ENCODE measurements around the gene HIC1. TPM values are rescaled to one million over a fixed set of nuclear protein-coding genes. Genes with fewer than 3 reads are reported as not detected.
A peak's percentile ranks its signal among the peaks of the same experiment; 100 is the strongest.

Gene HIC1
- total RNA-seq, 2 experiments from 2014 or later: 13.6 to 16.5 TPM

- no peak for ATAC-seq
- POLR2A ChIA-PET: no interaction called here
- DNase-seq: no peak
- H3K36me3 Mint-ChIP-seq (ENCODE audit: low read depth): no peaks in the 10 kb centered on the region
- CTCF ChIA-PET: interaction anchor here (0.7 kb wide), 1 partner anchor 987 kb away, joined by 3 read pairs; no protein-coding TSS in a partner anchor
- peaks cover 3% of the 10 kb centered on the region for H3K4me1 Mint-ChIP-seq
- peaks cover 6% of the 10 kb centered on the region for H3K27me3 Mint-ChIP-seq
- no peak overlapping the region for H3K27ac Mint-ChIP-seq
- no peaks in the 10 kb centered on the region for H3K9me3 Mint-ChIP-seq (ENCODE audit: low read depth)
- intact Hi-C loops (cut with DNase I, micrococcal nuclease): no loop called here
- H3K4me3 Mint-ChIP-seq: no peak overlapping the region
These were observed 36.0 kb upstream of the HIC1 start for GRCh38 chr17:2018716-2019510.

DNA sequence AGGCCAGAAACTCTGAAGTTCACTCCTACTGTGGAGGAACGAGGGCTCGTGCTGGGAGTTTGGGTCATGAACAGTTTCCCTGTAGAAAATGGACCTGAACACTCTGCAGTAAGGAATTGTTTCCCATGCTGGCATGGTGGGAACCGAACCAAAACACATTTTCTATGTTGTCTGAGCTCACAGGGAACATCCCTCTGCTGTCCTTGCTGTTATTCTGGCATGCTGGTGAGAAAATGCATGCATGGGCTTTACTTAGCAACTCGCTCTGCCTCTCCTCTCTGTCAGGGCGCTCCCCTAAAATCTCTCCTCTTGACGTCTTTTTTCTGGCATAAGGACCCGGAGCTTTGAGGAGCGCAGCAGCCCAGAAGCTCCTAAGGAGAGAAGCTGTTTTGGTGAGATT is 35.2 kb upstream of the HIC1 start:
- Mint-ChIP-seq H3K36me3 (ENCODE audit: low read depth) (no peaks in the 10 kb centered on the region), H3K27ac (no peak overlapping the region), H3K27me3 (peaks cover 7% of the 10 kb centered on the region), H3K4me1 (peaks cover 6% of the 10 kb centered on the region), H3K9me3 (ENCODE audit: low read depth) (no peaks in the 10 kb centered on the region), H3K4me3 (no peak overlapping the region)
- CTCF ChIA-PET: interaction anchor here (0.6 kb wide), 1 partner anchor 57 kb away, joined by 3 read pairs; no protein-coding TSS in a partner anchor
- POLR2A ChIA-PET: no interaction called here
- ATAC-seq (no peak), DNase-seq (no peak)
- intact Hi-C loops (cut with DNase I, micrococcal nuclease): no loop called here

GRCh38 chr17:2020721-2021120 is 34.2 kb upstream of the HIC1 start:
- POLR2A ChIA-PET: no interaction called here
- Mint-ChIP-seq H3K27ac (no peak overlapping the region), H3K4me3 (no peak overlapping the region), H3K9me3 (ENCODE audit: low read depth) (no peaks in the 10 kb centered on the region), H3K27me3 (peaks cover 5% of the 10 kb centered on the region), H3K36me3 (ENCODE audit: low read depth) (no peaks in the 10 kb centered on the region), H3K4me1 (peaks cover 7% of the 10 kb centered on the region)
- CTCF ChIA-PET: no interaction called here
- DNase-seq: no peak
- intact Hi-C loops (cut with DNase I, micrococcal nuclease): no loop called here
- ATAC-seq: no peak

DNA sequence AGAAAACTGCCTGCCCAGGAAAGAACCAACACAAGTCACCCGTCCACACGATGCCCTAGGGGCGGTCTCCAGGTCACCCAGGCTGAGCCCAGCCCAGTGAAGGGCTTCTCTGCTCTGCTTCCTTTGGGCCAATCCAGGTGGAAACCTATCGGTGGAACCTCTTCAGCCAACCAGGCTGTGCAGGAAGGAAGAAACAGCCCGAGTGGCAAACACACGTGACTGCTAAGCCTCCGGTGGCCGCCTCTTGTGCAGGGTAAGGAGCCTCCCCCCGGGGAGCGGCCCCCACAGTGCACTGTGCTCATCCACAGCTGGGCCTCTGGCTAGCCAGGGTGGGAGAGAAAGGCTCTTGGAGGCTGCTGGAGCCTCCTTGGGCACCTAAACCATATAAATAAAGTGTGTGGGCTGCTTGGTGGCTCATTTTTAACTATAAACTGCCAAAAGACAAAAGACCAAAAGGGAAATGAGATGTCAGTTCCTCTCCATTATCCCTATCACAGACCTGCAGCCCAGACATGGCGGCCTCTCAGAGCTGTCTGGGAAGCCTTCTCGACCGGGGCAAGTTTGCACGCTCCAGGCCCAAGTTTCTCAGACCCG is 32.2 kb upstream of the HIC1 start:
- ChIA-PET CTCF (no interaction called here), POLR2A (no interaction called here)
- peaks cover 18% of the 10 kb centered on the region for H3K27me3 Mint-ChIP-seq
- peaks cover 12% of the 10 kb centered on the region for H3K4me1 Mint-ChIP-seq
- ATAC-seq (no peak), DNase-seq (no peak)
- no peaks in the 10 kb centered on the region for H3K36me3 Mint-ChIP-seq (ENCODE audit: low read depth)
- no peak overlapping the region for H3K27ac Mint-ChIP-seq
- no peak overlapping the region for H3K4me3 Mint-ChIP-seq
- H3K9me3 Mint-ChIP-seq (ENCODE audit: low read depth): no peaks in the 10 kb centered on the region
- intact Hi-C loops (cut with DNase I, micrococcal nuclease): no loop called here

DNA sequence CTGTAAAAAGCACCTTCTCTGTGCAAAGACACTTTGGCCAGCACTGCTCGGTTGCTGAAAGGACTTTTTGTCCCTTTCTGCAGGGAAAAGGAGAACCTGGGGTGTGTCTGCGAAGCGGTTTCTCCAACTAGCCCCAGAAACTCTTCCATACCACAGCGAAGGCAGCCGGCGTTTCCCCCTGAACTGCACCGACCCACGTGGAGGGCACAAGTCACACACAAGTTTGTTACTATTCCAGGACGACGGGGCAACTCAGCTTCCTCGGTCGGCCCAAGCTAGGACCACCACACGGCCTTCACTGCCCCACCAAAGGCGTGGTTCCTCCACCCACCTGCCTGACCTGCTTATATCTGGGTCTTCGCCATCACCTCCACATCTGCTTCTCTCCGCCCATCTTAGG is 31.6 kb upstream of the HIC1 start:
- ATAC-seq (no peak), DNase-seq (no peak)
- CTCF ChIA-PET: no interaction called here
- H3K4me3 Mint-ChIP-seq: no peak overlapping the region
- peaks cover 12% of the 10 kb centered on the region for H3K4me1 Mint-ChIP-seq
- H3K9me3 Mint-ChIP-seq (ENCODE audit: low read depth): no peaks in the 10 kb centered on the region
- intact Hi-C loops (cut with DNase I, micrococcal nuclease): no loop called here
- no peak overlapping the region for H3K27ac Mint-ChIP-seq
- H3K27me3 Mint-ChIP-seq: peaks cover 22% of the 10 kb centered on the region
- POLR2A ChIA-PET: no interaction called here
- no peaks in the 10 kb centered on the region for H3K36me3 Mint-ChIP-seq (ENCODE audit: low read depth)

DNA sequence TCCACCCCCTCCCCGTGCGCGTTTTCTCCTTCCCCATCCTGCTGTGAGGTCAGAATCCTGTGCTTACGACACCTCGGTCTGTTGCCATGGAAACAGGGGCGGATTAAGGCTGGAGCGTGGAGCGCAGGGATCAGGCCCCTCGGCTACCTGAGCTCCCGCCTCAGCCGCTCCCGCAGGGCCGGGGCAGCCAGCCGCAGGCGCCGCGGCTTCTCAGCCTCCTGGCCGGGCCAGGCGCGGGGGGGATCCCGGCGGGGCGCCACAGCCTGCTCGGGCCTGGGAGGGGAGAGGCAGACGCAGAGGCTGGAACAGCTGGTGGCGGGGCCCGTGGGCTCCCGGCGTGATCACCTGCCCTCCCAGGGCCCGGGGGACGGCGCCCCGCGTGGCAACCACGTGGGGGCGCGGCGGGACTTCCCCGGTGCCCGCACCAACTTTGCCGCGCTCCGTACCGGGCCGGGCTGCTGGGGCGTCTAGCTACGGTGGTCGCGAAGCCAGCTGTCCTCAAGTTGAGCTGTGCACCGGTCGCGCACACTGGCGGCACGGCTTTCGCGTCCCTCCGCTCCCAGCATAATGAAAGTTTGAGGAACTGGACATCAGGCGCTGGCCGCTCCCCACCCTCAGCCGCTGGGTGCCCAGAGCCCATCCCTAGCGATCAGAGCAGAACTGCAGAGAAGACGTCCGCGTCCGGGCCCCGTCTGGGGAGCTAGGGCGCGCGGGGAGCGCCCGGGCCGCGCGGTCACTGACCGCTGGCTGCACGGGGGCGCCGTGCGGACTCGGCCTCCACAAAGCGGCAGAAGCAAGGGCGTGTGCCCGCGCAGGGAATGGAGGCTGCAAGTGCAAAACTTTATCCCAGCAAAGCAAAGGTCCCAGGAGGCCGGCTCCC is 31.0 kb upstream of the HIC1 start:
- peak; percentile 61 for DNase-seq
- Mint-ChIP-seq H3K27me3 (peaks cover 22% of the 10 kb centered on the region), H3K27ac (no peak overlapping the region), H3K4me3 (peak overlapping the region; percentile 47), H3K9me3 (ENCODE audit: low read depth) (no peaks in the 10 kb centered on the region), H3K36me3 (ENCODE audit: low read depth) (no peaks in the 10 kb centered on the region), H3K4me1 (peaks cover 12% of the 10 kb centered on the region)
- ChIA-PET POLR2A (no interaction called here), CTCF (interaction anchor here (0.6 to 1.4 kb wide), 3 partner anchors 13 to 290 kb away, joined by 3 to 4 read pairs (median 3); no protein-coding TSS in a partner anchor)
- intact Hi-C loops (cut with DNase I, micrococcal nuclease): no loop called here
- ATAC-seq: peak; percentile 18

- no peaks in the 10 kb centered on the region for H3K9me3 Mint-ChIP-seq (ENCODE audit: low read depth)
- H3K36me3 Mint-ChIP-seq (ENCODE audit: low read depth): no peaks in the 10 kb centered on the region
- H3K27me3 Mint-ChIP-seq: peaks cover 22% of the 10 kb centered on the region
- DNase-seq (no peak), ATAC-seq (no peak)
- intact Hi-C loops (cut with DNase I, micrococcal nuclease): loop anchor here (5.0 kb wide), 3 partner anchors 117 to 302 kb away; partner anchors contain the start of gene WDR81 (in 1 of the 2)
- peaks cover 12% of the 10 kb centered on the region for H3K4me1 Mint-ChIP-seq
- ChIA-PET CTCF (interaction anchor here (0.7 to 1.6 kb wide), 4 partner anchors 13 to 376 kb away, joined by 3 to 6 read pairs (median 4); partner anchors contain the start of gene RILP), POLR2A (interaction anchor here (0.6 kb wide), 1 partner anchor 12 kb away, joined by 4 read pairs; no protein-coding TSS in a partner anchor)
- H3K4me3 Mint-ChIP-seq: peak overlapping the region; percentile 47
- no peak overlapping the region for H3K27ac Mint-ChIP-seq
These were observed 30.2 kb upstream of the HIC1 start for GRCh38 chr17:2024572-2025219.

DNA sequence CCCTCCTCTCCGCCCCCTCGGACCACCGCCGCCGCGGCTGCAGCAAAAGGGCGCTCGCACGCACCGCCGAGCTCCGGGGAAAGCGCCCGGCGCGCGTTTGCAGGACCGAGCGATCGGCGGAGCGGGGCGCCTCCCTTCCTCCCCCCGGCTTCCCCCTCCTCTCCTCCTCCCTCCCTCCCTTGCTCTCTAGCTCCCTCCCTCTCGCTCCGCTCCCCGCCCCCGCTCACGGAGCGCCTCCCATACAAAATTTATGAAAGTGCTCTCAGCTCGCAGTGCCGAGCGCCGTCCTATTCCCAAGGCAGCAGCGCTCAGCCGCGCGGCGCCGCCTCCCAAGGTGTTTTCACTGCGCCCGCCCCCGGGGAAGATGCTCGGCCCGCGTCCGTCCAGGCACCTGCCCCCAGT is 29.7 kb upstream of the HIC1 start, which contains the start of gene RTN4RL1:
Gene RTN4RL1 (minus strand): TSS at position 115 of the 402 bp plus-strand sequence. CDS start 469 bp downstream, outside the sequence.
- H3K36me3 Mint-ChIP-seq (ENCODE audit: low read depth): no peaks in the 10 kb centered on the region
- no peaks in the 10 kb centered on the region for H3K9me3 Mint-ChIP-seq (ENCODE audit: low read depth)
- ATAC-seq (peak; percentile 24), DNase-seq (peak; percentile 80)
- POLR2A ChIA-PET: interaction anchor here (0.6 kb wide), 1 partner anchor 11 kb away, joined by 4 read pairs; no protein-coding TSS in a partner anchor
- peak within 1 kb of the TSS; percentile 59 for H3K4me3 Mint-ChIP-seq
- peaks cover 12% of the 10 kb centered on the region for H3K4me1 Mint-ChIP-seq
- peaks cover 22% of the 10 kb centered on the region for H3K27me3 Mint-ChIP-seq
- intact Hi-C loops (cut with DNase I, micrococcal nuclease): loop anchor here (5.0 kb wide), 3 partner anchors 118 to 303 kb away; partner anchors contain the start of gene WDR81 (in 1 of the 2)
- no peak within 1 kb of the TSS for H3K27ac Mint-ChIP-seq
- CTCF ChIA-PET: interaction anchor here (0.7 to 1.6 kb wide), 4 partner anchors 14 to 376 kb away, joined by 3 to 6 read pairs (median 4); partner anchors contain the start of gene RILP

- Mint-ChIP-seq H3K27ac (no peak overlapping the region), H3K4me3 (peak overlapping the region; percentile 59), H3K9me3 (ENCODE audit: low read depth) (no peaks in the 10 kb centered on the region), H3K36me3 (ENCODE audit: low read depth) (no peaks in the 10 kb centered on the region), H3K4me1 (peaks cover 12% of the 10 kb centered on the region), H3K27me3 (peaks cover 22% of the 10 kb centered on the region)
- CTCF ChIA-PET: interaction anchor here (0.7 to 1.6 kb wide), 5 partner anchors 14 to 377 kb away, joined by 3 to 6 read pairs (median 4); partner anchors contain the start of gene RILP
- DNase-seq: peak; percentile 65
- POLR2A ChIA-PET: interaction anchor here (0.6 to 0.7 kb wide), 2 partner anchors 11 to 133 kb away, joined by 4 read pairs; no protein-coding TSS in a partner anchor
- intact Hi-C loops (cut with DNase I, micrococcal nuclease): loop anchor here (1.0 to 5.0 kb wide), 4 partner anchors 117 to 303 kb away; partner anchors contain the start of gene WDR81 (in 1 of the 2)
- no peak for ATAC-seq
These were observed 29.1 kb upstream of the HIC1 start for GRCh38 chr17:2025622-2026309.

Measured in activated CD4-positive, alpha-beta T cell treated with anti-CD3 and anti-CD28 coated beads for 36 hours (primary cell).